ENCODE data around the gene TUBGCP2.
A peak's percentile ranks its signal among the peaks of the same experiment; 100 is the strongest.

DNA sequence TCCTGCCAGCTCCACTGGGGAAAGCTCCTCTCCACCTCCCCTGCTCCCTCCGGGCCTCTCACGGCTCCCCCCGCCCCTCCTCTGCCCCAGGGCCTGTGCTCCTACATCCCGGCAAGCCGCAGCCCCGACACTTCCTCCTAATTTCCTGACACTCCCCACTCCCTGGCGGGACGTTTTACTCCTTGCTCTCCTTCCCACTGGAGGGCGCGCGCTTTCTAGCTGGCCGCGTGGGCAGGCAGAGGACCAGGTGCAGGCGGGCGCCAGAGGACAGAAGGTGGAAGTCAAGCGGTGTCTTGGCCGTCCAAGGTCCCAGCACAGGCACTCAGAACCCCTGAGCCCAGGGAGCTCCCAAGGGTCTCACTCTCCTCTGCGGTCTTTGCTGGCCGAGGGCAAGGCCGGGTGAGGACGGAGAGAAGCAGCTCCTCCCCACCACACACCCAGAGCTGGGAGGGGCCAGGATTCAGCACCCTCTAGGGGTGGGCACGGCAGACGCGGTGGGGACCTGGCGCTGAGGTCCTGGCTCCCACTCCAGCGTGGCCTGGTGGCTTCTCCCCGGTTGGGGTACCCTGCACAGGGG is 51.1 kb downstream of the TUBGCP2 start:
- TF ChIP-seq, protein P1, sequence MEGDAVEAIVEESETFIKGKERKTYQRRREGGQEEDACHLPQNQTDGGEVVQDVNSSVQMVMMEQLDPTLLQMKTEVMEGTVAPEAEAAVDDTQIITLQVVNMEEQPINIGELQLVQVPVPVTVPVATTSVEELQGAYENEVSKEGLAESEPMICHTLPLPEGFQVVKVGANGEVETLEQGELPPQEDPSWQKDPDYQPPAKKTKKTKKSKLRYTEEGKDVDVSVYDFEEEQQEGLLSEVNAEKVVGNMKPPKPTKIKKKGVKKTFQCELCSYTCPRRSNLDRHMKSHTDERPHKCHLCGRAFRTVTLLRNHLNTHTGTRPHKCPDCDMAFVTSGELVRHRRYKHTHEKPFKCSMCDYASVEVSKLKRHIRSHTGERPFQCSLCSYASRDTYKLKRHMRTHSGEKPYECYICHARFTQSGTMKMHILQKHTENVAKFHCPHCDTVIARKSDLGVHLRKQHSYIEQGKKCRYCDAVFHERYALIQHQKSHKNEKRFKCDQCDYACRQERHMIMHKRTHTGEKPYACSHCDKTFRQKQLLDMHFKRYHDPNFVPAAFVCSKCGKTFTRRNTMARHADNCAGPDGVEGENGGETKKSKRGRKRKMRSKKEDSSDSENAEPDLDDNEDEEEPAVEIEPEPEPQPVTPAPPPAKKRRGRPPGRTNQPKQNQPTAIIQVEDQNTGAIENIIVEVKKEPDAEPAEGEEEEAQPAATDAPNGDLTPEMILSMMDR (IDR thresholded peaks at IDR 0.05): peak; percentile 4 to 38 (median 24)
- TF ChIP-seq POLR2A (IDR thresholded peaks at IDR 0.05): no peak
